HEK293 (cell line): Measurements from ENCODE around the gene R3HDML.
A peak's percentile ranks its signal among the peaks of the same experiment; 100 is the strongest.

Experiments used
- CTCF ChIA-PET: fragments of 350-600 bp; formaldehyde crosslinking; extraction: SDS; loops from one replicate; lab custom pipeline; 2021; ENCODE audit warnings: antibody characterized with exemption; lab: Yijun Ruan, JAX
- POLR2A ChIA-PET: fragments of 300-600 bp; formaldehyde crosslinking; extraction: SDS; loops from one replicate; lab custom pipeline; 2020; ENCODE audit warnings: antibody characterized with exemption, inconsistent platforms; lab: Yijun Ruan, JAX
- H3K27ac ChIP-seq: fragments of 200-500 bp; sonication (Bioruptor generic); 2 replicates; pipeline ENCODE4 v1.5.1; 2014; ENCODE audit warnings: low read depth, low read length, control low read depth, inconsistent platforms; ENCODE audit errors: extremely low read depth
- H3K36me3 ChIP-seq, 2 experiments: fragments of 200-500 bp in 1 of 2; sonication (Bioruptor generic) in 1 of 2; 1 replicate in 1 of 2; 2 replicates in 1 of 2; pipeline ENCODE4 v1.5.1; 2014 to 2017; ENCODE audit warnings: inconsistent platforms in 2 of 2, low read length in 2 of 2; ENCODE audit not compliant: control insufficient read depth in 2 of 2, insufficient read depth in 1 of 2
- H3K4me1 ChIP-seq: fragments of 200-500 bp; sonication (Bioruptor generic); 2 replicates; pipeline ENCODE4 v1.5.1; 2014; ENCODE audit warnings: mild to moderate bottlenecking, low read length, inconsistent platforms; ENCODE audit not compliant: control insufficient read depth, insufficient read depth
- H3K4me3 ChIP-seq: 2 replicates; pipeline ENCODE4 v1.5.1; 2011; ENCODE audit warnings: low read depth, mild to moderate bottlenecking, control low read depth, low read length, moderate library complexity
- H3K9me3 ChIP-seq: fragments of 200-500 bp; sonication (Bioruptor generic); 2 replicates; pipeline ENCODE4 v1.5.1; 2014; ENCODE audit warnings: low read depth, low read length, inconsistent platforms; ENCODE audit not compliant: control insufficient read depth, insufficient read depth
- BCL11A ChIP-seq: fragments of 450-650 bp; formaldehyde crosslinking; IDR thresholded peaks from 2 replicates; pipeline ENCODE4 v1.5.1; 2016; ENCODE audit warnings: low read depth, missing biosample characterization, missing genetic modification characterization
- KLF9 ChIP-seq: fragments of 450-650 bp; formaldehyde crosslinking; IDR thresholded peaks from 2 replicates; pipeline ENCODE4 v1.5.1; 2016; ENCODE audit warnings: missing biosample characterization, missing genetic modification characterization, low read depth
- ZFP37 ChIP-seq: fragments of 450-650 bp; formaldehyde crosslinking; IDR thresholded peaks from 2 replicates; pipeline ENCODE4 v1.5.1; 2016; ENCODE audit warnings: missing biosample characterization, missing genetic modification characterization
- ZFP69B ChIP-seq: fragments of 450-650 bp; formaldehyde crosslinking; IDR thresholded peaks from 2 replicates; pipeline ENCODE4 v1.5.1; 2016; ENCODE audit warnings: missing biosample characterization, missing genetic modification characterization
- ZIC2 ChIP-seq: fragments of 450-650 bp; formaldehyde crosslinking; IDR thresholded peaks from 2 replicates; pipeline ENCODE4 v1.5.1; 2016; ENCODE audit warnings: missing biosample characterization, missing genetic modification characterization
- ZNF175 ChIP-seq: fragments of 450-650 bp; formaldehyde crosslinking; IDR thresholded peaks from 2 replicates; pipeline ENCODE4 v1.5.1; 2016; ENCODE audit warnings: missing biosample characterization, missing genetic modification characterization
- ZNF324 ChIP-seq: fragments of 450-650 bp; formaldehyde crosslinking; IDR thresholded peaks from 2 replicates; pipeline ENCODE4 v1.5.1; 2016; ENCODE audit warnings: missing biosample characterization, missing genetic modification characterization
- ZNF350 ChIP-seq: fragments of 450-650 bp; formaldehyde crosslinking; IDR thresholded peaks from 2 replicates; pipeline ENCODE4 v1.5.0; 2017; ENCODE audit warnings: missing biosample characterization, mild to moderate bottlenecking, missing genetic modification characterization
- ZNF391 ChIP-seq: fragments of 450-650 bp; formaldehyde crosslinking; IDR thresholded peaks from 2 replicates; pipeline ENCODE4 v1.5.1; 2016; ENCODE audit warnings: low read depth, missing biosample characterization, missing genetic modification characterization, borderline replicate concordance
- ZNF394 ChIP-seq: fragments of 450-650 bp; formaldehyde crosslinking; IDR thresholded peaks from 2 replicates; pipeline ENCODE4 v1.5.1; 2016; ENCODE audit warnings: missing biosample characterization, missing genetic modification characterization, mild to moderate bottlenecking, moderate library complexity, borderline replicate concordance
- ZNF416 ChIP-seq: fragments of 450-650 bp; formaldehyde crosslinking; IDR thresholded peaks from 2 replicates; pipeline ENCODE4 v1.5.1; 2016; ENCODE audit warnings: missing biosample characterization, missing genetic modification characterization
- ZNF423 ChIP-seq: fragments of 450-650 bp; formaldehyde crosslinking; IDR thresholded peaks from 2 replicates; pipeline ENCODE4 v1.5.1; 2016; ENCODE audit warnings: missing biosample characterization, missing genetic modification characterization
- ZNF558 ChIP-seq: fragments of 450-650 bp; formaldehyde crosslinking; IDR thresholded peaks from 2 replicates; pipeline ENCODE4 v1.5.1; 2016; ENCODE audit warnings: missing biosample characterization, missing genetic modification characterization
- ZNF596 ChIP-seq: fragments of 450-650 bp; IDR thresholded peaks from 2 replicates; pipeline ENCODE4 v1.5.0; 2018; ENCODE audit warnings: missing biosample characterization, mild to moderate bottlenecking, missing genetic modification characterization, moderate library complexity
- ZNF626 ChIP-seq: fragments of 450-650 bp; sonication (Bioruptor Pico); formaldehyde crosslinking; IDR thresholded peaks from 2 replicates; pipeline ENCODE4 v1.5.1; 2018; ENCODE audit warnings: missing biosample characterization, missing genetic modification characterization, inconsistent platforms
- ZNF76 ChIP-seq: fragments of 450-650 bp; formaldehyde crosslinking; IDR thresholded peaks from 2 replicates; pipeline ENCODE4; 2016; ENCODE audit warnings: low read depth, missing biosample characterization, missing genetic modification characterization, borderline replicate concordance
- ZNF777 ChIP-seq: fragments of 450-650 bp; formaldehyde crosslinking; IDR thresholded peaks from 2 replicates; pipeline ENCODE4 v1.5.1; 2017; ENCODE audit warnings: missing biosample characterization, missing genetic modification characterization, borderline replicate concordance
- ZNF843 ChIP-seq: fragments of 450-650 bp; formaldehyde crosslinking; IDR thresholded peaks from 2 replicates; pipeline ENCODE4 v1.5.1; 2016; ENCODE audit warnings: missing biosample characterization, missing genetic modification characterization
- ZSCAN30 ChIP-seq: fragments of 450-650 bp; IDR thresholded peaks from 2 replicates; pipeline ENCODE4 v1.5.1; 2018; ENCODE audit warnings: missing biosample characterization, mild to moderate bottlenecking, missing genetic modification characterization, moderate library complexity
- TF ChIP-seq, protein P1 (sequence below): fragments of 450-650 bp; formaldehyde crosslinking; IDR thresholded peaks from 2 replicates; pipeline ENCODE4 v1.5.1; 2017; ENCODE audit warnings: missing biosample characterization, missing genetic modification characterization
- TF ChIP-seq, protein P2 (sequence below): fragments of 450-650 bp; formaldehyde crosslinking; IDR thresholded peaks from 2 replicates; pipeline ENCODE4 v1.5.1; 2017; ENCODE audit warnings: missing biosample characterization, missing genetic modification characterization

R3HDML gene

DNA sequence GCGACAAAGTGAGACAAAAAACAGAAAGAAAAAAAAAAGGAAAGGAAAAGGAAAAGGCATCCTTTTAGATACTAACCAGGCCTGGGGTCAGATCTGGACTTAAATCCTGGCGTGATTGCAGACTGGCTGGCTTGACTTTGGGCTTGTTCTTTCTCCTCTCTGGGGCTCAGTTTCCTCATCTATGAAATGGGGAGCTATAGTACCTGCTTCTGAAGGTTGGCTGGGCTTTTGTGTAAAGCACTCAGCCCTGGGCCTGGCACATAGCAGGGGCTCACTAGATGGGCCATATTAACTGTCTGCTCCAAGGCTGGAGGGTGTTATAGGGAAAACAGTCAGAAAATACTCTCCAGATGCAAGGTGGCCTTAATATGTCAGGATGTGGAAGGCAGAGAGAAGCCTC is 1.2 kb upstream of the R3HDML start:
- CTCF ChIA-PET, result no interaction called here
- Histone ChIP-seq H3K27ac (no peak overlapping the region), H3K36me3 (no peaks in the 10 kb centered on the region), H3K9me3 (no peaks in the 10 kb centered on the region), H3K4me1 (no peaks in the 10 kb centered on the region), H3K4me3 (no peak overlapping the region)
- POLR2A ChIA-PET, result no interaction called here
- TF ChIP-seq ZNF175 (tag by site-specific recombination) (no peak), ZNF391 (tag by site-specific recombination) (no peak), ZNF626 (no peak), ZNF423 (no peak)

DNA sequence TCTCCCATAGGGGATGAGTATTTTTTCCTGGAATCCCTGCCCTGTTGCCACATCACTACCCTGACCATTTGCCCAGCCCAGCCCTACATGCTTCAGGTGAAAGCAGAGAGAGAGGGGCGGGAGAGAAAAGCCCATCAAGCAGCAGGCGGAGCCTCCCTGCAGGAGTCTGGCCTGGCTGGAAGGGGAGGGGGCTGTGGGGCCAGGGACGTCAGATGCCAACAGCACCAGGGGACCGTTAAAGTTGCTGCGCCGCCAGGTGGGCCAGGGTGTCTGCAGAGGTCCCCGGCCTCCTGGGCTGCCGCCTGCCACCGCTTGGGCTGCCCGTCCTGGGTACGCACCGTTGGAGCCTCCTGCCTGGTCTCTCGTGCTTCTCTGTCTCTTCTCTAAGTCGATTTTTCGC is 757 bp upstream of the R3HDML start:
- H3K36me3 ChIP-seq, result no peaks in the 10 kb centered on the region
- CTCF ChIA-PET, result no interaction called here
- TF ChIP-seq ZIC2 (tag by site-specific recombination) (peak; percentile 23; the same call in 1 of the 2 replicates), ZNF350 (no peak)
- TF ChIP-seq, all 188 proteins: peak for 1
- no peak overlapping the region for H3K27ac ChIP-seq
- POLR2A ChIA-PET, result no interaction called here
- H3K9me3 ChIP-seq, result no peaks in the 10 kb centered on the region
- H3K4me3 ChIP-seq, result no peak overlapping the region
- no peaks in the 10 kb centered on the region for H3K4me1 ChIP-seq

- ChIA-PET POLR2A (no interaction called here), CTCF (interaction anchor here (1.0 to 4.5 kb wide), 2 partner anchors 10 to 31 kb away, joined by 3 to 23 read pairs; partner anchors contain the start of gene FITM2)
- Histone ChIP-seq H3K4me3 (no peak overlapping the region), H3K27ac (no peak overlapping the region), H3K9me3 (no peaks in the 10 kb centered on the region), H3K4me1 (no peaks in the 10 kb centered on the region), H3K36me3 (no peaks in the 10 kb centered on the region)
- TF ChIP-seq ZNF394 (tag by site-specific recombination) (no peak), ZNF843 (tag by site-specific recombination) (no peak), ZSCAN30 (no peak), BCL11A (tag by site-specific recombination) (no peak), ZNF777 (tag by site-specific recombination) (no peak), ZNF324 (tag by site-specific recombination) (no peak), ZNF416 (tag by site-specific recombination) (no peak), ZNF596 (tag by site-specific recombination) (no peak), ZNF76 (tag by site-specific recombination) (no peak), KLF9 (tag by site-specific recombination) (no peak), ZFP69B (tag by site-specific recombination) (no peak), ZFP37 (tag by site-specific recombination) (no peak), ZNF558 (no peak)
- TF ChIP-seq, protein P1, sequence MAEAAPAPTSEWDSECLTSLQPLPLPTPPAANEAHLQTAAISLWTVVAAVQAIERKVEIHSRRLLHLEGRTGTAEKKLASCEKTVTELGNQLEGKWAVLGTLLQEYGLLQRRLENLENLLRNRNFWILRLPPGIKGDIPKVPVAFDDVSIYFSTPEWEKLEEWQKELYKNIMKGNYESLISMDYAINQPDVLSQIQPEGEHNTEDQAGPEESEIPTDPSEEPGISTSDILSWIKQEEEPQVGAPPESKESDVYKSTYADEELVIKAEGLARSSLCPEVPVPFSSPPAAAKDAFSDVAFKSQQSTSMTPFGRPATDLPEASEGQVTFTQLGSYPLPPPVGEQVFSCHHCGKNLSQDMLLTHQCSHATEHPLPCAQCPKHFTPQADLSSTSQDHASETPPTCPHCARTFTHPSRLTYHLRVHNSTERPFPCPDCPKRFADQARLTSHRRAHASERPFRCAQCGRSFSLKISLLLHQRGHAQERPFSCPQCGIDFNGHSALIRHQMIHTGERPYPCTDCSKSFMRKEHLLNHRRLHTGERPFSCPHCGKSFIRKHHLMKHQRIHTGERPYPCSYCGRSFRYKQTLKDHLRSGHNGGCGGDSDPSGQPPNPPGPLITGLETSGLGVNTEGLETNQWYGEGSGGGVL (tag by site-specific recombination), result no peak
- TF ChIP-seq, protein P2, sequence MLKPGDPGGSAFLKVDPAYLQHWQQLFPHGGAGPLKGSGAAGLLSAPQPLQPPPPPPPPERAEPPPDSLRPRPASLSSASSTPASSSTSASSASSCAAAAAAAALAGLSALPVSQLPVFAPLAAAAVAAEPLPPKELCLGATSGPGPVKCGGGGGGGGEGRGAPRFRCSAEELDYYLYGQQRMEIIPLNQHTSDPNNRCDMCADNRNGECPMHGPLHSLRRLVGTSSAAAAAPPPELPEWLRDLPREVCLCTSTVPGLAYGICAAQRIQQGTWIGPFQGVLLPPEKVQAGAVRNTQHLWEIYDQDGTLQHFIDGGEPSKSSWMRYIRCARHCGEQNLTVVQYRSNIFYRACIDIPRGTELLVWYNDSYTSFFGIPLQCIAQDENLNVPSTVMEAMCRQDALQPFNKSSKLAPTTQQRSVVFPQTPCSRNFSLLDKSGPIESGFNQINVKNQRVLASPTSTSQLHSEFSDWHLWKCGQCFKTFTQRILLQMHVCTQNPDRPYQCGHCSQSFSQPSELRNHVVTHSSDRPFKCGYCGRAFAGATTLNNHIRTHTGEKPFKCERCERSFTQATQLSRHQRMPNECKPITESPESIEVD, result no peak
Observed at GRCh38 chr20:44342248-44342647, 5.4 kb downstream of the R3HDML start.
